ENCODE measurements around the gene MMP23B. TPM values are rescaled to one million over a fixed set of nuclear protein-coding genes. Genes with fewer than 3 reads are reported as not detected.

MMP23B gene
- total RNA-seq, 4 donors from 2014 or later = 10.0 to 97.3 (median 43.7) TPM

DNA sequence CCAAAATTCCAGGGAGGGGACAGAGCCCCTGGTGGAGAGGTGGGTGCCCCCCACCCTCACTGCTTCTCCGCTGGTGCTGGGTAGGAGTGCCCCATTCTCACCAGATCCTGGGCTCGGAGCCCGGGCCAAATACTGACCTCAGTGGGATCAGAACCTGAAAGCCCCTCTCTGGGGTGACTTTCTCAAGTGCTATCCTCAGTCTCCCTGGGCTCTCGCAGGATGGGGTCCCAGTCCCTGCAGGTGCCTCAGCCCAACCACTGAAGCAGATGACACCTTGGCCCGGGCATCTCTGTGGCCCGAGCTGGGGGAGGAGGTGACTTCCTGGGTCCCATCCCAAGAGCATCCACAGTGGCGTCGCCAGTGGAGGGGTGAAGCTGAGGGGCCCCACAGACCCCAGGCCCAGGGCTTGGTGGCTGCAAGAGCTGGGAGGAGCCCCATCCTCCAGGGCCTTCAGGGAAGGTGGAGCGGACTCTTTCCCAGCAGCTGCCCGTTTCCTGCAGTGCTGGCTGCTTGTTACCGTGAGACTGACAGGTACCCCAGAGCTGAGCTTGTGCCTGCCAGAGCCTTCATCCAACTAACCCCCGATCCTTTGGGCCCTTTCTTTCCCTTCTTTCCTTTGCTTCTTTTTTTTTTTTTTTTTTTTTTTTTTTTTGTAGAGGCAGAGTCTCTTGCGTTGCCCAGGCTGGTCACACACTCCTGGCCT lies 28.2 kb upstream of the MMP23B start:
- DNase-seq = no peak
- peaks cover 0 to 5% of the 10 kb centered on the region in 2 donors for H3K27me3 ChIP-seq
- intact Hi-C loops (cut with DNase I; ENCODE audit: low total_unique reads) = no loop called here

DNA sequence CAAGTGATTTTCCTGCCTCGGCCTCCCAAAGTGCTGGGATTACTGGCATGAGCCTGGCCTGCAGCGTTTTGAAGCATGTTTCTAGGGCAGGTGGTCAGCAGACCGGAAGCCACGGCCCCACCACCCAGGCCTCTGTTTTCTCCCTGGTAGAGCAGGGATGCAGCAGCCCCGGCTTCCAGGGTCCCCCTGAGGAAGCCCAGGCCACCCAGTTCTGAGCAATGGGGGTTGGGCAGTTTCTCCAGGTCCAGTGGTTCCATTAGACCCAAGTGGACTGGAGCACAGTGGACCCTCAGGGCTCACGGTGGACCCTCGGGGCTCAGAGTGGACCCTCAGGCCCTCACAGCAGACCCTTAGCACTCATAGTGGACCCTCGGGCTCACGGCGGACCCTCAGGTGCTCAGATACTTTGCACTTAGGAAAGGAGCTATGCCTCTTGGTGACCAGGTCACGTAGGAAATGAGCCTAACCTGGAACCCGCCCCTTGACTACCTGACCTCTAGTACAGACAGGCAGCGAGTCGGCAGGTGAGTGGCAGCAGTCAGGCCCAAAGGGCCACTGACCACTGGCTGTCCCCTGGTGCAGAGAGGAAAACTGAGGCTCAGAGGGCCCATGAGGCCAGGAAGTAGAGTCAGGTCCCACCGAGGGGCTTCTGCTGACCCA lies 27.5 kb upstream of the MMP23B start:
- Histone ChIP-seq H3K27ac (no peak overlapping the region), H3K27me3 (peaks cover 0 to 5% of the 10 kb centered on the region in 2 donors), H3K36me3 (no peaks in the 10 kb centered on the region), H3K9me3 (no peaks in the 10 kb centered on the region), H3K4me3 (no peak overlapping the region), H3K4me1 (peaks cover 0 to under 1% of the 10 kb centered on the region in 2 donors)
- intact Hi-C loops (cut with DNase I; ENCODE audit: low total_unique reads) = no loop called here
- TF ChIP-seq POLR2A (IDR thresholded peaks at IDR 0.05) = no peak
- TF ChIP-seq, protein P1, sequence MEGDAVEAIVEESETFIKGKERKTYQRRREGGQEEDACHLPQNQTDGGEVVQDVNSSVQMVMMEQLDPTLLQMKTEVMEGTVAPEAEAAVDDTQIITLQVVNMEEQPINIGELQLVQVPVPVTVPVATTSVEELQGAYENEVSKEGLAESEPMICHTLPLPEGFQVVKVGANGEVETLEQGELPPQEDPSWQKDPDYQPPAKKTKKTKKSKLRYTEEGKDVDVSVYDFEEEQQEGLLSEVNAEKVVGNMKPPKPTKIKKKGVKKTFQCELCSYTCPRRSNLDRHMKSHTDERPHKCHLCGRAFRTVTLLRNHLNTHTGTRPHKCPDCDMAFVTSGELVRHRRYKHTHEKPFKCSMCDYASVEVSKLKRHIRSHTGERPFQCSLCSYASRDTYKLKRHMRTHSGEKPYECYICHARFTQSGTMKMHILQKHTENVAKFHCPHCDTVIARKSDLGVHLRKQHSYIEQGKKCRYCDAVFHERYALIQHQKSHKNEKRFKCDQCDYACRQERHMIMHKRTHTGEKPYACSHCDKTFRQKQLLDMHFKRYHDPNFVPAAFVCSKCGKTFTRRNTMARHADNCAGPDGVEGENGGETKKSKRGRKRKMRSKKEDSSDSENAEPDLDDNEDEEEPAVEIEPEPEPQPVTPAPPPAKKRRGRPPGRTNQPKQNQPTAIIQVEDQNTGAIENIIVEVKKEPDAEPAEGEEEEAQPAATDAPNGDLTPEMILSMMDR (IDR thresholded peaks at IDR 0.05) = no peak
- DNase-seq = no peak

More for the DNA sequence above, 28.2 kb upstream of the MMP23B start:
- Histone ChIP-seq H3K27ac (no peak overlapping the region), H3K9me3 (no peaks in the 10 kb centered on the region), H3K36me3 (no peaks in the 10 kb centered on the region), H3K4me1 (peaks cover 0 to 4% of the 10 kb centered on the region in 2 donors), H3K4me3 (no peak overlapping the region)
- TF ChIP-seq, protein P1 (IDR thresholded peaks at IDR 0.05) = no peak
- TF ChIP-seq POLR2A (IDR thresholded peaks at IDR 0.05) = no peak

DNA sequence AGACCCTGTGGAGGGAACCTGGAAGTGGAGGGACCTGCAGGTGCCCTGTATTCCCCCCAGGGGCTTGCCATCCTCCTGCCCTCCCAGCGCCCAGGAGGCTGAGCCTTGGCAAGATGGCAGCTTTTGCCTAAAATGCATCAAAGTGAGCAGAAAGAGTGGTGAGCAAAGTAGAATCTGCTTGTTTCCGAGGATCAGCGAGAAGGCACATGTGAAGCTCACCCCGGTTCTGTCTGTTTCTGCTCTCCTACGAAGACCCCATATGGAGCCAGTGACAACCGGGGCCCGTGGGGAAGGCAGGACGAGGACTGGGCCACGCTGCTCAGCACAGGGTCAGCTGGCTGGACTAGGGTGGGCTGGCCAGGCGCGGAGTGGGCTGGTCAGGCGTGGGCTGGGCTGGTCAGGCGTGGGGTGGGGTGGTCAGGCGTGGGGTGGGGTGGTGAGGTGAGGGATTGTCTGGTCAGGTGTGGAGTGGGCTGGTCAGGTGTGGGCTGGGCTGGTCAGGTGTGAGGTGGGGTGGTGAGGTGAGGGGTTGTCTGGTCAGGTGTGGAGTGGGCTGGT lies 26.9 kb upstream of the MMP23B start:
- H3K27me3 ChIP-seq = peaks cover 0 to 4% of the 10 kb centered on the region in 2 donors
- intact Hi-C loops (cut with DNase I; ENCODE audit: low total_unique reads) = no loop called here

DNA sequence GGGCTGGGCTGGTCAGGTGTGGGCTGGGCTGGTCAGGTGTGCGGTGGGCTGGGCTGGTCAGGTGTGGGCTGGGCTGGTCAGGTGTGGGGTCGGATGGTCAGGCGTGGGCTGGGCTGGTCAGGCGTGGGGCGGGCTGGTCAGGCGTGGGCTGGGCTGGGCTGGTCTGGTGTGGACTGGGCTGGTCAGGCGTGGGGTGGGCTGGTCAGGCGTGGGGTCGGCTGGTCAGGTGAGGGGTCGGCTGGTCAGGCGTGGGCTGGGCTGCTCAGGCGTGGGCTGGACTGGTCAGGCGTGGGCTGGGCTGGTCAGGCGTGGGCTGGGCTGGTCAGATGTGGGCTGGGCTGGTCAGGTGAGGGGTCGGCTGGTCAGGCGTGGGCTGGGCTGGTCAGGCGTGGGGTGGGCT lies 26.2 kb upstream of the MMP23B start:
- no peak overlapping the region for H3K27ac ChIP-seq
- no peak for TF ChIP-seq POLR2A (IDR thresholded peaks at IDR 0.05)
- no peaks in the 10 kb centered on the region for H3K4me1 ChIP-seq
- H3K9me3 ChIP-seq = no peaks in the 10 kb centered on the region
- H3K36me3 ChIP-seq = no peaks in the 10 kb centered on the region
- no peak for DNase-seq
- H3K27me3 ChIP-seq = no peaks in the 10 kb centered on the region
- intact Hi-C loops (cut with DNase I; ENCODE audit: low total_unique reads) = no loop called here
- no peak overlapping the region for H3K4me3 ChIP-seq

More for the DNA sequence above, 26.9 kb upstream of the MMP23B start:
- H3K36me3 ChIP-seq = no peaks in the 10 kb centered on the region
- H3K9me3 ChIP-seq = no peaks in the 10 kb centered on the region
- H3K4me1 ChIP-seq = no peaks in the 10 kb centered on the region
- no peak for TF ChIP-seq POLR2A (IDR thresholded peaks at IDR 0.05)
- TF ChIP-seq, protein P1 (IDR thresholded peaks at IDR 0.05) = no peak
- DNase-seq = no peak
- H3K4me3 ChIP-seq = no peak overlapping the region
- no peak overlapping the region for H3K27ac ChIP-seq

DNA sequence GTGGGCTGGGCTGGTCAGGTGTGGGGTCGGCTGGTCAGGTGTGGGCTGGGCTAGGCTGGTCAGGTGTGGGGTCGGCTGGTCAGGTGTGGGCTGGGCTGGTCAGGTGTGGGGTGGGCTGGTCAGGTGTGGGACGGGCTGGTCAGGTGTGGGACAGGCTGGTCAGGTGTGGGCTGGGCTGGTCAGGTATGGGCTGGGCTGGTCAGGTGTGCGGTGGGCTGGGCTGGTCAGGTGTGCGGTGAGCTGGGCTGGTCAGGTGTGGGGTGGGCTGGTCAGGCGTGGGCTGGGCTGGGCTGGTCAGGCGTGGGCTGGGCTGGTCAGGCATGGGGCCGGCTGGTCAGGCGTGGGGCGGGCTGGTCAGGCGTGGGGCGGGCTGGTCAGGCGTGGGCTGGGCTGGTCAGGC lies 25.7 kb upstream of the MMP23B start:
- Histone ChIP-seq H3K9me3 (no peaks in the 10 kb centered on the region), H3K27me3 (no peaks in the 10 kb centered on the region), H3K4me3 (no peak overlapping the region), H3K4me1 (no peaks in the 10 kb centered on the region), H3K36me3 (no peaks in the 10 kb centered on the region), H3K27ac (no peak overlapping the region)
- TF ChIP-seq, protein P1 (IDR thresholded peaks at IDR 0.05) = no peak
- TF ChIP-seq POLR2A (IDR thresholded peaks at IDR 0.05) = no peak
- no peak for DNase-seq
- intact Hi-C loops (cut with DNase I; ENCODE audit: low total_unique reads) = no loop called here

All from uterus (tissue), 4 donors.